HG03575 (cell line): ENCODE data around the gene TTC33.

ENCODE experiments used
- ATAC-seq: cut with Tn5 transposase; IDR thresholded peaks from one replicate; pipeline ENCODE4 v1.9.1; 2021; ENCODE audit not compliant: unreplicated experiment, insufficient number of reproducible peaks, low FRiP score; ENCODE audit errors: extremely low read depth

Gene TTC33

GRCh38 chr5:40560474-40561110 is 195.2 kb downstream of the TTC33 start:
- ATAC-seq, result no peak

DNA sequence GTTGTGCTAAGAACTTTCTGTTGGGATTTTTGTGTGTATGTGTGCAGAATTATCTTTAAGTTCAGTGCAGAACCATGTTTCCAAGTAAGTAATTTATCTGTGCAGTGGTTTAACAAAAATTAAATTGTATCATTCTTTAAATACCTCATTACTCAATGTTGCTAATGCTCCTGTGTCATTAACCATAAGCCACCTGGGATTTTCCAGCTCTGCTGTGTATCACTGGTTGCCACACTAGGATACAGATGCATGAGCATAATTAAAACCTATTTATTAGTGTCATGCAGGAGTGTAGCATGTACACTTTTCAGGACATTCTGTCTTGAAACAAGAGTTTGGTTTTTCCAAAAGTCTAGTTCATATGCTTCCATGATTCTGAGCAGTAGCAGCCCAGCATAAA is 196.5 kb downstream of the TTC33 start:
- ATAC-seq, result no peak

DNA sequence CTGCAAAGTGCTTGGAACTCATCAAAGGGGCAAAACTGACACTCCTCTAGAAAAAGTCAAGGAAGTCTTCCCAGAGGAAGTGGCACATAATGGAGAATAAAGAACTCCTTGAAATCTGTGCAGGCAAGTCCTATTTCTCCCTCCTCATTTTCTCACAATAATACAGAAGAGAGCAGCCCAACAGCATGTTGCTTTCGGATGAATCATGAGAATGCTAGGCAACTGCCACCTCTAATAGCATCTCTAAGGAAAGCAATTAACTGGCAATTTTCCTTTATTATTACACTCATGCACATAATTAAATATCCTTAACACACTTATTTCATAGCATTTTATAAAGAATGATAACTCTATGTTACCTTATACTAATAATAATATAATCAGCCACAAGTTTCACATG is 198.3 kb downstream of the TTC33 start:
- no peak for ATAC-seq

DNA sequence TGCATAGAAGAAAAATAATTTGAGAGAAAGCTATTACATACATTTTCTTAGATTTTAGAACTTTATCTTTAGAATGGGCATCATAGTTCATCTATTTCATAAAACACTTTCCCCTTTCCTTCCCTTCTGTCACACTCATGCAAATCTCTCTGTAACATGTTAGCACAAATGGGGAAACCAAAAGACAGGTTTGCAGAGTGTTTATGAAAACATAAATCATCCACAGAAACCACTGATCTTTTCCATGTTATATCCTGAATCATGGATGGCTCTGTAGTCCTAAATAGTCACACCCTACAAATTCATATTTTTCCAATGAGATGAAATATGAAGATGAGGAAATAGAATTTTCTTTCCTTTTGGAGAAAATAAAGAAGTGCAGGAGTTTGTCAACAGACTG is 198.9 kb downstream of the TTC33 start:
- ATAC-seq, result no peak

DNA sequence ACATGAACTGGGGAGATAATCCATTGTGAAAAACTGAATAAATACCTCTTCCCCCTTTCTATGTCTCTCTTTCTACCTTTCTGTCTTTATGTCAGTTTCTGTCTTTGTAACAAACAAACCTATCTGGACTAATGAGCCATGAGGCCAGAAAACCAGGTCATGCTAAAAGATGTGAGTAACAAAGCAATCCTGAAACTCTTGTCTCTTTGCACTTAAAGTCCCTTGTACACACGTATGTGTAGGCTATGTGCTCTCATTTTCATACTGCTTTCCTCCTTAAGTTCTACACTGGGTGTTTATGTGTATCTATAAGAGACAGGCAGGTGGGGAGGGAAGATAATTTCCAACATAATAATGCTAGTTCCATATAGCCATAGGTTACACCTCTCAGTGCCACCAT is 199.9 kb downstream of the TTC33 start:
- ATAC-seq, result no peak

DNA sequence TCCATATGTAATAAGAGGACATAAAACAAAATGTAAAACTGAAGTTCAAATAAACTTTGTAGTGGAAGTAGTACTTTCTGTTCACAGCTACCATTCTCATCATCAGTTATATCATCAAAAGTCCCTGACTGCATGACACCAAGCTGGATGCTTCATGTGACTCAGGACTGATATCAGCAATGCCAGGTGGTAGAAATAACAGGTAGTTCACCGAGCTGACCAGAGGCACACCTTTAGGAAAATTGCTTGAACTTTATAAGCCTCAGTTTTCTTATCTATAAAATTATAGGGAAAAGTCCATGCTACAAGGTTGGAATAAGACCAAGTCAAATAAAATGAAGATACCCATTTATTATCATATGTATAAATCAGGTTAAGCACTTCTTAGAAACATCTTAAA is 200.9 kb downstream of the TTC33 start:
- no peak for ATAC-seq

DNA sequence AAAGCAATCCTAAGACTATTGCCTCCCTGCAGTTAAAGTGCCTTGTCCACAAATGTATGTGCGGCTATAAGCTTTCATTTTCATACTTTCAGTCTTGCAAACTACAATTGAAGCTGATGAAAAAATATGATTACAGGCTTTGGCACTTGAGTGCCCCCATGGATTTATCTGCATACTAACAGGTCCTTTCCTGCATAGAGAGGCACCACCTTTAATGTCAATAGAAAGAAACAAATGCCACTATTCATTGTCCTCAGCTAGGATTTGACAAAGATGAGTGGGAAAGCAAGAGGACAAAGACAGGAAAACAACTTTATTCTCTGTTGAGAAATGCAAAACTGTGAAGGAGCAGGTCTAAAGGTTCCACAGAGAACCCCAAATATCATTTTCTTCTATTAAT is 201.7 kb downstream of the TTC33 start:
- no peak for ATAC-seq

DNA sequence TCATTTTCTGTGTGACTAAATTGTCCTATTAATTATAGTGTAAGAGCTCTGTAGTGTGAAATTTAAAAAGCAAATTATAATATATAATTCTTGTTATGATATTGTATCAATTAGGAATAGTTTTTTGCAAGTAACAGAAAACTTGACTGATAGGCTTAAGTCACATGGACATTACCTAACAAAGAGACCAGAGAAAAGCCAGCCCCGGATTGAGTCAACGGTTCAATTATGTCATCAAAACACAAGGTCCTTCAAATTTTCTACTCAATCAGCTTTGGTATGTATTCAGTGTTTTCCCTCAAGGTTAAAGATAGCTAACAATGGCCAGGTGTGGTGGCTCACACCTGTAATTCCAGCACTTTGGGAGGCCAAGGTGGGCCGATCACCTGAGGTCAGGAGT is 202.8 kb downstream of the TTC33 start:
- no peak for ATAC-seq

DNA sequence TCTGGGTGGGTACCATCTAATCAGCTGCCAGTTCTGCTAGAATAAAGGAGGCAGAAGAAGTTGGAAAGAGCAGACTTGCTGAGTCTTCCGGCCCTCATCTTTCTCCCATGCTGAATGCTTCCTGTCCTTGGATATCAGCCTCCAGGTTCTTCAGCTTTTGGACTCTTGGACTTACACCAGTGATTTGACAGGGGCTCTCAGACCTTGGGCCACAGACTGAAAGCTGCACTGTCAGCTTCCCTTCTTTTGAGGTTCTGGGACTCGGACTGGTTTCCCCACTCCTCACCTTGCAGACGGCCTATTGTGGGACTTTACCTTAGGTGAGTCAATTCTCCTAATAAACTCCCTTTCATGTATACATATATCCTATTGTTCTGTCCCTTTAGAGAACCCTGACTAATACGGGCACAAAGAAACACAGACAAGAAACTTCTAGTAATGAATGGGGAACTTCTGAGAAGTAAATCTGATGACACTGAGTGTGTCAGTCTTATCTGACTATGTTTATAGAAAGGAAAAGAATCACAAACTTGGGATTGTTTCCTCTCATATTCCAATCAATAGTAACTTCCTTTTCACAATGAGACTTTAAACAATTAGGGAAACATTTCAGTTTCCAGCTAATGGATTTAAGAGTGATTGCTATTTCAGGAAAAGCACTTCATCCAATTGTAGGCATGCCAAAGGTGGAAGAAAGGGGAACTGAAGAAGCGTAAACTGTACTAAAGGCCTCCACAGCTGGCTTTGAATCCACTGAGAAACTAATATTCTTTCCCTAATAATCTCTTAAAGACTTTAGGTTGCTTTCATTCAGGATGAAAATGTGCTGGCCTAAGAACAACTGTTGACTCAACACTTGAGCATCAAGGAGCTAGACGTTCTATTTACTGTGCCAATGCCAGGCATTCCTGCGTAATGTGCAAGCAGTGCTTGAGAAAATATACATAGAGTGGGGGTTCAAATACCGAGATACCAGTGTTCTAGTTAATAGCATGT is 204.0 kb downstream of the TTC33 start:
- no peak for ATAC-seq

DNA sequence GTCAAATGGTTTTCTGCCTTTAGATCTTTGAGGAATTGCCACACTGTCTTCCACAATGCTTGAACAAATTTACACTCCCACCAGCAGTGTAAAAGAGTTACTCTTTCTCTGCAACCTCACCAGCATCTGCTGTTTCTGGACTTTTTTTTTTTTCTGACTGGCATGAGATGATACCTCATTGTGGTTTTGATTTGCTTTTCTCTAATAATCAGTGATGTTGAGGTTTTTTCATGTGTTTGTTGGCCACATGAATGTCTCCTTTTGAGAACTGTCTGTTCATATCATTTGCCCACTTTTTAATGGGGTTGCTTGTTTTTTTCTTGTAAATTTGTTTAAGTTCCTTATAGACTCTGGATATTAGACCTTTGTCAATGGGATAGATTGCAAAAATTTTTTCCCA is 205.3 kb downstream of the TTC33 start:
- ATAC-seq, result no peak

GRCh38 chr5:40549616-40550015 is 206.1 kb downstream of the TTC33 start:
- no peak for ATAC-seq

DNA sequence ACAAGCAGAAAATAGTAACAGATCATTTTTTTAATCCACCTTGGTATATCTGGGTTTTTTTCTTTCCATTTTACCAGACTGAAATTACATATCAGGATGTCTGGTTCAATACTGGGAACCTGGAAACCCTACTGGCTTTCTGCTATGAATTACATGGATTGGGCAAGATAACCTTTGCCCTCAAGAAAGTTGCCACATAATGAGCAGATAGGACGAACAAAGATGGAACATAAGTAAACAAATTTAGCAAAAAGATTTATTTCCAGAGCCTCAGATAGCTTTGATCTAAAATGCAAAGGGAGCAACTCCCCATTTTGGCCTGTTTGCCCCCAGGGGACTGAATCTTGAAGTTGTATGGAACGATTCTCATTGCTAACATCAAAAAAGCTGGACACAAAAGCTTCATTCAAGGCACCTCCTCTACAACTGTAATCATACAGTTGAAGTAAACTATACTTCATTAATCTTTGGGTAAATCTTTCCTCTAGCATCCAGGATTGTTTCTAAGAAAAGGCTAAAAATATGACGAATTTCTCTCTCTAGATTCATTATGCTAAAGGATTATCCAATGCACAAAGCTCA is 207.7 kb downstream of the TTC33 start:
- ATAC-seq, result no peak

- ATAC-seq, result no peak
These were observed 208.2 kb downstream of the TTC33 start for GRCh38 chr5:40547557-40547956.

- ATAC-seq, result no peak
These were observed 215.5 kb downstream of the TTC33 start for GRCh38 chr5:40540301-40540700.

GRCh38 chr5:40524677-40525076 is 231.1 kb downstream of the TTC33 start:
- ATAC-seq, result no peak

- no peak for ATAC-seq
These were observed 233.8 kb downstream of the TTC33 start for GRCh38 chr5:40521925-40522324.

- no peak for ATAC-seq
These were observed 234.5 kb downstream of the TTC33 start for GRCh38 chr5:40521108-40521785.

GRCh38 chr5:40518485-40518917 is 237.3 kb downstream of the TTC33 start:
- no peak for ATAC-seq

DNA sequence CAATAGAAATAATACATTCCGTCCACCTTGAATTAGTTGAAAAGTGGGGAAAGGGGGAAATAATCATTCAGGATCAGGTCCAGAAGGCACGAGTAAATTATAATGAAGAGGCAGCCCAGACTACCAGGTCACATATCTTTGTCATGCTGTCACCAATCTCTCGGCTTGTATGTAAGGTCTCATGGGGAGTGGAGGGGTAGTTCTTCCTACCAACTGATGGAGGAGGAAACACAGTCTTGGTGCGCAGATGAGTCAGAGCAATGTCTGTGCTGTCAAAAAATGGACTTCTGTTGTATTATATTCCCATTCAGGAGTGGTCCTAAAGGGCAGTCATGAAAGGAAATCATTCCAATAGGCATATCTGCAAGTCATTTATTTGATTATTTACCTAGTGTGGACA is 240.3 kb downstream of the TTC33 start:
- ATAC-seq, result no peak
